Heart left ventricle (tissue), 13 donors: ENCODE measurements around the gene SNX24.

Experiments used
- CTCF ChIP-seq, 12 donors: fragments of 200-600 bp; sonication (generic) in 4 of 12; IDR thresholded peaks; one replicate each; pipeline versions ENCODE4 v1.5.0 to v1.8.0; 2018 to 2022; ENCODE audit warnings: antibody characterized with exemption in 12 of 12, mild to moderate bottlenecking in 5 of 12
- POLR2A ChIP-seq, 2 donors: fragments of 450-650 bp; IDR thresholded peaks; one replicate each; pipeline ENCODE4 v1.6.1; 2017; ENCODE audit warnings: antibody characterized with exemption in 2 of 2, mild to moderate bottlenecking in 2 of 2, moderate library complexity in 2 of 2
- donor health status: ischemic (EF 13 %, LVEDD 7.1; RV severe dilation, severe dysfunction).
- donor health status: DM: no; HTN: yes; CAD: no.
- donor health status: DM: no; HTN: no; CAD: no.
- donor health status: ischemic (EF 25% LVEDD 6.9; RV normal size, moderate dysfunction).
- donor health status: ischemic (EF 25% LVEDD 5.7; RV mildly dilated, moderate dysfunction).
- donor health status: ischemic (EF 35%, LVEDD 5.7; RV mildly dilated, moderate dysfunction).
- donor health status: nonischemic (EF 11% LVEDD 7.7; RV severe dilation, severe dysfunction).
- donor health status: DM: yes; HTN: yes; CAD: no.
- donor health status: PGD.
- donor health status: ischemic (EF 29% LVEDD 5.4; RV normal size, mild dysfunction).
- donor health status: nonischemic (EF 23%, LVEDD 6.1; RV moderate dilation, normal function).

GRCh38 chr5:122984425-122984824, 139.0 kb downstream of the SNX24 start:
- TF ChIP-seq POLR2A (IDR thresholded peaks at IDR 0.05), result no peak
- no peak for TF ChIP-seq CTCF (IDR thresholded peaks at IDR 0.05)
